H1 (cell line): ENCODE measurements around the gene IFNL2. TPM values are rescaled to one million over a fixed set of nuclear protein-coding genes. Genes with fewer than 3 reads are reported as not detected.

ENCODE experiments used
- polyA plus RNA-seq, 7 experiments: library from polyadenylated mRNA; depleted of rRNA in 3 of 7; stranded (reverse) in 5 of 7; unstranded in 2 of 7; fragments of >200 nt in 5 of 7; fragments of 200-250 nt in 2 of 7; gene quantifications; 1 replicate in 5 of 7; 2 replicates in 1 of 7; 4 replicates in 1 of 7; pipeline versions ENCODE4 v1.2.1 to v1.2.3, GENCODE V29; 2011 to 2013; ENCODE audit warnings: missing spikeins in 2 of 7, mixed read lengths in 2 of 7
- total RNA-seq: library from RNA; stranded (reverse); fragmentation: NEBNext Ultra II Directional; extraction: Animal tissue kit (Norgen Biotek cat#: 25700); gene quantifications from 2 replicates; pipeline ENCODE4 v1.2.1, GENCODE V29; 2021

IFNL2 gene
- total and polyA plus RNA-seq, 2 of the 8 experiments (the other 6 are each of a cell fraction or from before 2014, with no cell fraction given), result not detected

Other genes starting within 250 kb of the IFNL2 start
- gene FBXO27, start 235.8 kb upstream of the IFNL2 start, total RNA-seq, result 18.8 and 25.5 TPM in 2 replicates
- gene FBXO27, start 235.8 kb upstream of the IFNL2 start, polyA plus RNA-seq (2011; rRNA removed), result 10.9 and 16.8 TPM in 2 replicates
- gene ACP7, start 184.0 kb upstream of the IFNL2 start, total RNA-seq, result 0.50 and 0.98 TPM in 2 replicates
- 0.27 and 0.58 TPM in 2 replicates for gene ACP7, start 184.0 kb upstream of the IFNL2 start, polyA plus RNA-seq (2011; rRNA removed)
- gene PAK4, start 142.6 kb upstream of the IFNL2 start, total RNA-seq, result 64.4 and 67.6 TPM in 2 replicates
- gene PAK4, start 142.6 kb upstream of the IFNL2 start, polyA plus RNA-seq (2011; rRNA removed), result 50.7 and 107 TPM in 2 replicates
- gene NCCRP1, start 71.4 kb upstream of the IFNL2 start, total RNA-seq, result 2.8 and 3.2 TPM in 2 replicates
- 7.9 and 11.2 TPM in 2 replicates for gene NCCRP1, start 71.4 kb upstream of the IFNL2 start, polyA plus RNA-seq (2011; rRNA removed)
- gene SYCN, start 64.1 kb upstream of the IFNL2 start, total RNA-seq, result not detected in 2 replicates
- not detected in 2 replicates for gene SYCN, start 64.1 kb upstream of the IFNL2 start, polyA plus RNA-seq (2011; rRNA removed)
- gene IFNL3, start 23.4 kb upstream of the IFNL2 start, total RNA-seq, result not detected in 2 replicates
- 0.11 TPM in 1 of 2 replicates, not detected in the other for gene IFNL3, start 23.4 kb upstream of the IFNL2 start, polyA plus RNA-seq (2011; rRNA removed)
- gene IFNL4, start 19.5 kb upstream of the IFNL2 start, total RNA-seq, result not detected in 2 replicates
- gene IFNL4, start 19.5 kb upstream of the IFNL2 start, polyA plus RNA-seq (2011; rRNA removed), result not detected in 2 replicates
- gene IFNL1, start 28.0 kb downstream of the IFNL2 start, total RNA-seq, result not detected in 2 replicates
- gene IFNL1, start 28.0 kb downstream of the IFNL2 start, polyA plus RNA-seq (2011; rRNA removed), result not detected in 2 replicates
- gene LRFN1, start 52.5 kb downstream of the IFNL2 start, total RNA-seq, result 6.6 and 7.5 TPM in 2 replicates
- gene LRFN1, start 52.5 kb downstream of the IFNL2 start, polyA plus RNA-seq (2011; rRNA removed), result 2.4 and 6.1 TPM in 2 replicates
- not detected in 2 replicates for gene GMFG, start 67.6 kb downstream of the IFNL2 start, total RNA-seq
- 0.24 and 0.26 TPM in 2 replicates for gene GMFG, start 67.6 kb downstream of the IFNL2 start, polyA plus RNA-seq (2011; rRNA removed)
- 158 and 161 TPM in 2 replicates for gene SAMD4B, start 74.0 kb downstream of the IFNL2 start, total RNA-seq
- 137 and 189 TPM in 2 replicates for gene SAMD4B, start 74.0 kb downstream of the IFNL2 start, polyA plus RNA-seq (2011; rRNA removed)
- 31.4 and 33.1 TPM in 2 replicates for gene PAF1, start 122.7 kb downstream of the IFNL2 start, total RNA-seq
- gene PAF1, start 122.7 kb downstream of the IFNL2 start, polyA plus RNA-seq (2011; rRNA removed), result 58.6 and 67.8 TPM in 2 replicates
- gene MED29, start 123.0 kb downstream of the IFNL2 start, total RNA-seq, result 31.1 and 32.3 TPM in 2 replicates
- 52.5 and 71.4 TPM in 2 replicates for gene MED29, start 123.0 kb downstream of the IFNL2 start, polyA plus RNA-seq (2011; rRNA removed)
- 10.9 and 12.2 TPM in 2 replicates for gene ZFP36, start 138.5 kb downstream of the IFNL2 start, total RNA-seq
- gene ZFP36, start 138.5 kb downstream of the IFNL2 start, polyA plus RNA-seq (2011; rRNA removed), result 4.0 and 7.3 TPM in 2 replicates
- 64.0 and 65.7 TPM in 2 replicates for gene PLEKHG2, start 144.3 kb downstream of the IFNL2 start, total RNA-seq
- 16.9 and 21.8 TPM in 2 replicates for gene PLEKHG2, start 144.3 kb downstream of the IFNL2 start, polyA plus RNA-seq (2011; rRNA removed)
- gene RPS16, start 167.6 kb downstream of the IFNL2 start, total RNA-seq, result 2,433 and 2,482 TPM in 2 replicates
- gene RPS16, start 167.6 kb downstream of the IFNL2 start, polyA plus RNA-seq (2011; rRNA removed), result 7,810 and 9,546 TPM in 2 replicates
- gene SUPT5H, start 177.2 kb downstream of the IFNL2 start, total RNA-seq, result 111 and 118 TPM in 2 replicates
- 77.8 and 110 TPM in 2 replicates for gene SUPT5H, start 177.2 kb downstream of the IFNL2 start, polyA plus RNA-seq (2011; rRNA removed)
- 153 and 155 TPM in 2 replicates for gene TIMM50, start 212.4 kb downstream of the IFNL2 start, total RNA-seq
- gene TIMM50, start 212.4 kb downstream of the IFNL2 start, polyA plus RNA-seq (2011; rRNA removed), result 187 and 217 TPM in 2 replicates
- gene DLL3, start 230.6 kb downstream of the IFNL2 start, total RNA-seq, result 11.3 and 12.2 TPM in 2 replicates
- gene DLL3, start 230.6 kb downstream of the IFNL2 start, polyA plus RNA-seq (2011; rRNA removed), result 13.8 and 16.6 TPM in 2 replicates
- gene SELENOV, start 246.7 kb downstream of the IFNL2 start, total RNA-seq, result 8.4 and 11.0 TPM in 2 replicates
- gene SELENOV, start 246.7 kb downstream of the IFNL2 start, polyA plus RNA-seq (2011; rRNA removed), result 10.7 and 21.8 TPM in 2 replicates